HS-27A (cell line): Measurements from ENCODE around the gene SIN3A.
"Not testable (repeated sequence)": the region's sequence is repeated elsewhere in the genome, so short reads cannot be mapped to it uniquely, and the experiment has no call there.

Experiments used
- DNase-seq: peaks from one replicate; pipeline ENCODE4 v3.0.0-alpha.2; 2012; ENCODE audit warnings: low read depth, missing footprints

Gene SIN3A

DNA sequence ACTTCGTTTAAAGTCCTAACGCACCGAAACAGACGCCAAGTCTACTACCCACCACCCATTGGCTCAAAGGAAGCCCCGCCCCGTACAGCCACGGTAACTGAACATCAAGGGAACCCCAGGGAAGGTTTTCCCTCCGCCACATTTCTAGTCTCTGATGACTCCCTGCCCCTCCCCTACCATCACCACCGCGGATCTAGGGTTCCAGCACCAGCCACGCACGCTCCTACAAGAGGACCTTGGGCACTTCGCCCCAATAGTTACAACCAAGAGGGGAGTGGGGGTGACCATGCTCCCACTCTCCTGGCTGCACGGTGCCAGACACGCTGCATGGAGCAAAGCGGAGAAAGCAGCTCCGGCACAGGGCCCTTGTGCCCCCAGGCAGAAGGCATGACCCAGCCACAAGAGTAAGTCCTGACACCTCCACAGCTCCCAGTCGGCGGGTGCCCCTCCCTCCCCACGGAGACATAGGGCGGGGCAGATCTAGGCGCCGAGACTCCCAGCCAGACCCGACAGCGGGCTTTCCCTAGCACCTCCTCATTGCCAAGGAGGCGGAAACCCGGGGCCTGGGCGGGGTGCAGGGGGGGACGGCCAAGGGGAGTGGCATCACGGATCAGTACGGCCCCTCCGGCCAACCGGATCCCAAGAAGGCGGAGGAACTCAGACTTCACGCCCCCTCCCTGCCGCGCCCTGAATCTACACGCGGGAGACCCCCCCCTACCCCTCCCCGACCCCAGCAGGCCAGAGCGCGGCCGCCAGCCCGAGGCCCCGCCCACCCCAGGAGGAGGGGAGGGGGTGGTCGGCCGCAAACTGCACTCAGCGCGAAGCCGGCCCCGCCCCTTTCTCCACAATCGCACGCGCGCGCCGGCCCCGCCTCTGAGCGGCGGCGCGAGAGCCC is 936 bp downstream of the SIN3A start:
- DNase-seq = peak; percentile 95

DNA sequence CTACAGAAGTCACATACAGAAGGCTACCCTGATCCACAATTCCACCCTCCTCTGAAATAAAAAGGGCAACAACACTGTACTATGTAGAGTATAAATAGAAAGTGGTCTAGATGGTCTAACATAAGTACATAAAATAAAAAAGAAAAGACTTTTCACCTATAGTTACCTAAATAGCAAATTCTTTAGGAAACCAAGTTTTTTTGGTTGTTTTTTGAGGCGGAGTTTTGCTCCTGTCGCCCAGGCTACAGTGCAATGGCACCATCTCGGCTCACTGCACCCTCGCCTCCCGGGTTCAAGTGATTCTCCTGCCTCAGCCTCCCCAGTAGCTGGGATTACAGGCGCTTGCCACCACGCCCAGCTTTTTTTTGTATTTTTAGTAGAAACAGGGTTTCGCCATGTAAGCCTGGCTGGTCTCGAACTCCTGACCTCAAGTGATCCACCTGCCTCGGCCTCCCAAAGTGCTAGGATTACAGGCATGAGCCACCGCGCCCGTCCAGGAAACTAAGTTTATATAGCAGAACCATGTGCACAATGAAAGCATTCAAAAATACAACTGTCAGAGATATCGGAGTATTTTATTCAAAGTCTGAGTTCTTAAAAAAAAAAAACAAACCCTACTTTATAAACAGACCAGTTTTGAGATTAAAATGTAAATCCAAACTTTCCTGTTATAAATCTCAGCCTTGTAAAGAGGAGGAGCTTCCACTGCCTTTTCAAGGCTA is 1.7 kb downstream of the SIN3A start:
- DNase-seq = no peak

DNA sequence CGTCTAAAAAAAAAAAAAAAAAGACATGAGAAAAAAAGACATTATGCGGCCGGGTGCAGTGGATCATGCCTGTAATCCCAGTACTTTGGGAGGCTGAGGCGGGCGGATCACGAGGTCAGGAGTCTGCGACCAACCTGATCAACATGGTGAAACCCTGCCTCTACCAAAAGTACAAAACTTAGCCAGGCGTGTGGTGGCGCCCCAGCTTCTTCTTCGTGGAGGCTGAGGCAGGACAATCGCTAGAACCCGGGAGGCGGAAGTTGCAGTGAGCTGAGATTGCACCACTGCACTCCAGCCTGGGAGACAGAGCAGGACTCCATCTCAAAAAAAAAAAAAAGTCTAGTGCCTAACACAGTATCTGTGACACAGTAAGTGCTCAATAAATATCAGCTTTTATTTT is 3.3 kb downstream of the SIN3A start:
- DNase-seq = not testable (repeated sequence)

DNA sequence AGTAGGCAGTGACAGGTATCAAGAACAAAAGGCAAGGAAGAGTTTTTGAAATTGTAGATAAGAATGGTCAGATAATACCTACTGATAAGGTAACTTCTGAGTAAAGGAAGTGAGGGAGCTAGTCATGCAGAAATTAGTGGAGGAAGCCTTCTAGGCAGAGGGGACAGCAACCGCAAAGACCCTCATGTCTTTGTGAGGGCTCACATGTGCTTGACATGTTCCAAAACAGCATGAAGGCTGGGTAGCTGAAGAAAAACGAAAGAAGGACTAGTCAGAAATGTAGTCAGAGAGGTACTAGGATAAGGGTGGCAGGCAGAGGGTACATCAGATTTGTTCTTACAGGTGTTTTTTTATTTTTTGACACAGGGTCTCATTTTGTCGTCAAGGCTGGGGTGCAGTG is 5.3 kb downstream of the SIN3A start:
- no peak for DNase-seq

DNA sequence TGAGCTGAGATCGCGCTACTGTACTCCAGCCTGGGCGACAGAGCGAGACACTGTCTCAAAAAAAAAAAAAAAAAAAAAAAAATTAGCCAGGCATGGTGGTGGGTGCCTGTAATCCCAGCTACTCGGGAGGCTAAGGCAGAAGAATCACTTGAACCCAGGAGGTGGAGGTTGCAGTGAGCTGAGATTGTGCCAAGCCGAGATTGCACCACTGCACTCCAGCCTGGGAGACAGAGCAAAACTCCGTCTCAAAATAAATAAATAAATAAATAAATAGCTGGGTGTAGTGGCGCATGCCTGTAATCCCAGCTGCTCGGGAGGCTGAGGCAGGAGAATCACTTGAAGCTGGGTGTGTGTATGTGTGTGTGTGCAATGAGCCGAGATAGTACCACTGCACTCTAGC is 6.2 kb downstream of the SIN3A start:
- DNase-seq = not testable (repeated sequence)

DNA sequence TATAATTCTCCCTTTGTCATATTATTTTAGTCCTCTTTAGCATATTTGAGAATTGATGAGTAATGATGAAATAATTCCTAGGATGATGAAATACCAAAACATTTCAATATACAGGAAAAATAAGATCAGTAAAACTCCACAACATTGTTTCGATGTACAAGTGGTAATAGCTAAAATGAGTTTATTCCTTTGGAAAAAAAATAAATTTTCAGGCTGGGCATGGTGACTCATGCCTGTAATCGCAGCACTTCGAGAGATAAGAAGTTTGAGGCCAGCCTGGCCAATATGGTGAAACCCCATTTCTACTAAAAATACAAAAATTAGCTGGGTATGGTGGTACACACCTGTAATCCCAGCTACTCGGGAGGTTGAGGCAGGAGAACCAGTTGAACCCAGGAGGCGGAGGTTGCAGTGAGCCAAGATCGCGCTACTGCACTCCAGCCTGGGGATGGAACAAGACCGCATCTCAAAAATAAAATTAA is 7.5 kb downstream of the SIN3A start:
- DNase-seq = peak; percentile 62

DNA sequence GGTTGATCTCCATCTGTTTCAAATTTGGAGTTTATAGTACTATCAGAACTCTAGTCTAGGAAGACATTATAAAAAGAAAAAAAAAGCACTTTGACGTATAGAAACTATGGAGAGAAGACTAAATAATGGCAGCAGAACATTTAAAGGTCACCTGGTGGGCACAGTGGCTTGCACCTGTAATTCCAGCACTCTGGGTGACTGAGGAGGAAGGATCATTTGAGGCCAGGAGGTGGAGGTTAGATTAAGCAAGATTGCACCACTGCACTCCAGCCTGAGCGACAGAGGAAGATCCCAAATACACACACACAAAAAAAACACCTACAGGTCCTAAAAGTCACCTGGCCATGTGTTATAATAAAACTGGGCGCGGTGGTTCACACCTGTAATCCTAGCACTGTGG is 13.8 kb downstream of the SIN3A start:
- no peak for DNase-seq

DNA sequence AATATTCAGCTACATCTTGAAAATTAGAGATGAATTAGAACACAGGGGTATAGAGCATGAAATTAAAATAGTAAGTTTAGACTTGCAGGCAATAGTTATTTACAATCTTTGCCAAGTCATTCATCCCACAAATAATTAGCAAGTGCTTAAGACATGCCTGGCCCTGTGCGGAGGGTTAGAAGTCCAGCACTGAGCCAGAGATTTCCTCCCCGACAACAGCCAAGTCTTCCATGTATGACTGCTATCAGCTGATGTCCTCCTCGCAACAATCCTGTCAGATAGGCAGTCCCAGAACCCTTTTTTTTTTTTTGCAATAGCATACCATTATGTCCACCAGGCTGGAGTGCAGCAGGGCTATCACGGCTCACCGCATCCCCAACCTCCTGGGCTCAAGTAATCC is 14.6 kb downstream of the SIN3A start:
- no peak for DNase-seq

DNA sequence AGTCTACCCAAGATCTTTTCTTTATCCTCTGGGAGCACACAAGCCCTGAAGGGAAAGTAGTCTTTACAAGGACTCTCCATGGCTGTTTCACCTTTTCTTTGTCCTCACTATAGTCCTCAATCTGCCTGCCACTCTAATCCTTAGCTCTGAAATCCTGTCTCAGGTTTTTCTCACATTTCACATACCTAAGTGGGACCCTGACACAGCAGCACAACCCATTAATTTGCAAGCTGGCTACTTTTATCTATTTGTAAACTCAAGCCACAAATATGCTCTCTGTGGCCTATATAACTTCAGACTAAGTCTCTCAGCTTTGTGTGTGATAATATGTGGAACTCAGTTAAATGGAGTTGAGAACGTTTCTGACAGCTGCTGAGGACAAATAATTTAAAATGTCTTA is 19.8 kb downstream of the SIN3A start:
- DNase-seq = no peak

DNA sequence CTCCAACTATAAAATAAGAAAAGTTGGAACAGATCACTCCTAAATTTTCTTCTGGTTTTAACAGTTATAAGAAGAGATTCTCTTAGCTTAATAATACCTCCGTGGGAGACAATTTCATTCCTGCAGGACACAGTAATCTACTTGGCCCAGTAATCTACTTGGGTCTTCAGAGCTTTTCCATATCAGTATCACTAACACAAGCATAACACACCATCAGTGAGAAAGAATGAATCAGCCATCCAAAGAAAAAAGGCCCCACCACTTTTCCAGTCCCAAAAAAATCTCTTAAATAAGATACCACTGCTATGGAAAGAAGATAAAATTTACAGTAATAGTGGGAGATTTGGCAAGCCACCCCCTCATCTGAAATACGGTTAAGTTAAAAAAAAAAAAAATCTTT is 20.2 kb downstream of the SIN3A start:
- no peak for DNase-seq

DNA sequence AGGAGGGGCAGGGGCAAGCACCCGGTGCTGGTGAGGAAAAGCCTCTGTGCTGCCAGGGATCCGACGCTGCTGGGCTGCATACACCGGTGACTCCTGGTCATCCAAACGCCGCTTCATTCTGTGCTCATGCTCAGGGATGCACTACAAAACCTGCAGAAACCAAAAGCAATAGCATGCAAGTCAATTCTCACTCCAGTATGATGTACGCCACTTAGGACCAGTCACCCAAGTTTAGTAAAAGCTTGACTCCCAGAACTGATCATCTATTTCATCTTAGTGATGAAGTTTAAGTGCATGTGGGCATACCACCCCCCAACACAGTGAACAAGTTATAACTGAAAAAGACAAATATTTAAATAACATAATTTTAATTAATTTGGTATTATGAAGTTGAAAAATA is 21.2 kb downstream of the SIN3A start:
- no peak for DNase-seq

DNA sequence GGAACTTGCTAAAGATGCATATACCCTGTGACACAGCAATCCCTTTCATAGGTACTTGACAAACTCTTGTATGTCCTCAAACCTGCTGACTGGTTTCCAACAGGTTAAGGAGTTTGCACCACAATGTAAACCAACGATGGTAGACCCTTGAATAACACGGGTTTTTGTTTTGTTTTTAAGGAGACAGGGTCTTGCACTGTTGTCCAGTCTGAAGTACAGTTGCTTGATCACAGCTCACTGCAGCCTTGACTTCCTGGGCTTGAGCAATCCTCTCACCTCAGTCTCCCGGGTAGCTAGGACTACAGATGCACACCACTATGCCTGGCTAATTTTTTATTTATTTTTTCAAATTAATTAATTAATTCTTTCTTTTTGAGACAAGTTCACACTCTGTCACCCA is 23.3 kb downstream of the SIN3A start:
- no peak for DNase-seq

DNA sequence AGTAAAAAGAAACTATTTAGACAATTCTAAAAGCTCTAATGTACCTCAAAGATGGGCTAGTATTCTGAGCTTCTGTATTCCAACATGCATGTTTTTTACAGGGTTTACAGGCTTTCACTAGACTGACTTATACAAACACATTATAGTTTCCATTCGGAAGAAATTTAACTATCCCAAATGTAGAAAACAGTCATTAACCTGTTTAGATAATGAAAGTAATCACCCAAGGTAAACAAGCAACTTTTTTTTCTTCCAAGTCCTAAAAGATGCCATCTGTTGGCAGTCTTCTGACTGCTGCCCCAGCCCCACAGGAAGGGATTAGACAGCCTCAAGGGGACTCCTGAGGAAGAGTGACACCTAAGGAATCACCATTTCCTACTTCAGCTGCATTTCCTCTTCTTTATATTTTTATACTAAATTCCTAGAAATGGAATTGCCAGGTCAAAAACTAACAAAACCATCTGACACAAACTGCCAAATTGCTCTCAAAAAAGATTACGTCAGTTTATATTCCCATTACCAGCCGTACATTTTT is 25.5 kb downstream of the SIN3A start:
- no peak for DNase-seq

DNA sequence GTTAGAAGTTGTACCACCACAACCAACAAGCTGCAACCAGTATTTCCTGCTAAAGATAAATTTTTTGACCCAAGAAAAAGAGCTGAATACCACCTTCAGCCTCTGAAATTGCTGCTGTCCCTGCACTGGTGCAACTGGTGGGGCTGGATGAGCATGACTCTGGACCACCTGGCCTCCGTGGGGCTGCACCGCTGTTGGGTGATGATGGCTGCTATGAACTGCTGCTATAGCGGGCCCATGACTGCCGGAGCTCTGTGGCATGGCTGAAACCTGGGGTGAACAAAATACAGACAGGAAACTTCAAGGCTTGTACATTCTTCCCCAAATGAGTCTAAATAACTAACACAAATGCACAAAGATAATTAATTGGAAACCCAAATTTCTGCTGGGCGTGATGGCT is 28.9 kb downstream of the SIN3A start:
- DNase-seq = no peak

DNA sequence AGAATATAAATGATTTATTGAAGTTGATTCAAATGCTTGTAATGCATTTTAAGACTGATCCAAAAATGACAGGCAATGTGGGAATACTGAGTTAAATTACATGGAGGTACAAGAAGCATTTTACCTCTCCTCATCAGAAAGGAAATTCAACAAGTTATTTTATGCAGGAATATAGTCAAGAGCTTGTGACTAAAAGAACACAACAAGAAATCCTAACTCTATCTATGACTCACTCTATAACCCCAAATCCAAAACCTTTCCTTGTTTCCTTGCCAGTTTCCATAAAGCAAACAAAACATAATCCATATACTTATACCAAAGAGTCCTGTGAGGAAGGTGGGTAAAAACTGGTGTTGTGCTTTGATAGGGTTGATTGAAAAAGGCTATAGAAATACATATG is 30.8 kb downstream of the SIN3A start:
- DNase-seq = no peak

DNA sequence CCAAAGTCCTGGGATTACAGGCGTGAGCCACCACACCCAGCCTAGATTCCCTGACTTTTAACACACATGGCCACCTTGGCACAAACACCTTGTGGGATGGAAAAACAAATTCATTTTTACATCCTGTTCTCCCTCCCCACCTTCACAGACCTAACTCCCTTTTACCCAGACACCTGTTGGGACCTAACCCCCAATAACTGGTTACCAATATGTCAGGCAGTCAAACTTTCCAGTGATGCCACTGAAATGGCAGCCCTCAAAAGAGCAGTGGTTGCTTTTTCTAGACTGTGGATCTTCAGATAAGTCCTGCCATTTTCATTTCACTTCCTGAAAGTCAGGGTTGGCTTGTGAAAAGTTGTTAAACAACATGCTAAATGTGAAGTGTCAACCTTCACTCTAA is 34.9 kb downstream of the SIN3A start:
- no peak for DNase-seq

DNA sequence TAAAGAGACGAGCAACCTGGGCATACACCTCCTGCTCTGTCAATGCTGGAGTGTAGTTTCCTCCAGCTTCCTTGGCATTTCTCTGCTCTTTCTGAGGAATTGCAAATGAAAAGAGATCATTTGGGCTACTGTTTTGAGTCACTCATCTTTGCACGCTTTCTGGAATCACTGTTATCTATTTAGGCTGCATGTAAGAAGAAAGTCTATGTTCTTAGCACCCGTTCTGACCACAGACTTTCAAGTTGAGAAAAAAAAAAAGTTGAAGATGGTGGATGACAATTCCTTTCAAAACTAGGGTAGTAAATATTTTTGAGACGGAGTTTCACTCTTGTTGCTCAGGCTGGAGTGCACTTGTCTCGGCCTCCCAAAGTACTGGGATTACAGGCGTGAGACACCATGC is 41.3 kb downstream of the SIN3A start:
- no peak for DNase-seq

DNA sequence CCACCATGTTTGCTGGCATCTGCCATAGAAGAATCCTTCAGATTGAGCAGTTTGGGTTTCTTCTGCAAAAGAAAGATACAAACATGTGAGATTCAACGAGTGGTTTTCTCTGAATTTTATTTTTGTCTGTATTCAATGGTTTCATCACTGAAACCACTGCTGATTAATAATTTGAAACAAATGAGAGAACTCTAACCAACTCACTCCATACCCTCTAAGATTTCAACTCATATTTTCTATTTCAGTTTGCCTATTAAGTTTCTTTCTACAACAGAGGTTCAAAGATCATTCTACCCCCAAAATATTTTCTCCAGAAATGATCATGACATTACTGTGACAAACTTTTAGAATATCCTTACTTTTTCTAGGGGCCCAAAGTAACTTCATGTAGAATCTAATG is 44.4 kb downstream of the SIN3A start:
- DNase-seq = no peak

DNA sequence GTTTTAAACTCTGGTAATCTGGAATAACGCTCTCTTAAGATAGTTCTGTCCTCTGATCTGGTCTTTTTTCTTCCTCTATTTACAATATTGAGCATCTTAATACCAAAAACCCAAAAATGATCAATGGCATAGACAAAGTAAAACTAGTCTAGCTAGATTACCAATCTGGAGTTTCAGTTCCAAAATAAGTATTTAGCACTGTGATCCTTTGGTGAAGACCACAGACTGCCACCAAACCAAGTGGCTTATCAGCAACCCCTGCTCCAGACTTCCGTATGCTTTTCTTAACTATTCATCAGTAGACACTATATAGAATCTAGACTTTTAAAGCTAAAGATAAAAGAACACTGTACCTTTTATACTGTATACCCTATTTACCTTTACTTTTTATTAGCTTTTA is 47.6 kb downstream of the SIN3A start:
- no peak for DNase-seq

DNA sequence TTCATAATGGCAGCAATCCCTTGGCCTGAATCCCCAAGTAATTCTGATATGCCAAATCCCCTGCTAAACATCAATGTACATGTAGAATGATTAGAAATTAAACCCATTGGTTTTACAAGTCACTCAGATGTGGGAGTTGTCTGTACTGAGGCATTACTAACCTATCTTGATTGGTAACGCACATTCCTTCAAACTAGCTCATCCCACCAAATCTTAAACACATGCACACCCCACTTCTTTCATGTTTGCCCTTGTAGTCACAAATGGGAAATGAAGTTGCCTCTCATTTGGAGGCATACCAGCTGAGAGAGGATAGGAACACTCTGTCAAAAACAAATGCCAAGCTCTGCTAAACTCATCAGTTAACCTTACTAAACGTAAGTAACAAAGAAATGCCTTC is 54.0 kb downstream of the SIN3A start:
- DNase-seq = no peak

DNA sequence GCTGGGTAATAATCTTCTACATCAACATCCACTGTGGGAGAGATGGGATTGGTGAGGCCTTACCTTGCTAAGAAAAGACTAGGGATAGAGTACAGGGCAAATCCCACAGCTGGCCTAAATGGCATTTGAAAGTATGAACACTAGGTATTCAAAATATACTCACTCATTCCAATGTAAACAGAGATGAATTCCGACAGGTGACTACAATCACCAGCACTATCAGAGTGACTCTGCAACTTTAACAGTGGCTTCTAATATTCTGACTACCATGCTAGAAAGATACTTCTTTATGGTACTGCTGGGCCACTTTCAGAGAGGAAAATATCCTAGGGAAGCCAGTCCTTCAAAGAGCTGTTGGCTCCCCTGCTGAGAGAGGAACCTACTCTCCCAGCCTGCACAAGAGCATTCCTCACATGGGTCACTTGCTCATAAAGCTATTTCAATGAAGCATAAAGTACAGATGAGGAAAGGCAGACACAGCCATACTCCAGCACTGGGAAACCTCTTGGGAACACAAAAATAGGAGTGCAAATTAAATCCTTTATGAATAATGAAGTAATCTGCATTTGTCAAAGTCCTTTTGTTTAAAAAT is 61.6 kb downstream of the SIN3A start:
- no peak for DNase-seq

DNA sequence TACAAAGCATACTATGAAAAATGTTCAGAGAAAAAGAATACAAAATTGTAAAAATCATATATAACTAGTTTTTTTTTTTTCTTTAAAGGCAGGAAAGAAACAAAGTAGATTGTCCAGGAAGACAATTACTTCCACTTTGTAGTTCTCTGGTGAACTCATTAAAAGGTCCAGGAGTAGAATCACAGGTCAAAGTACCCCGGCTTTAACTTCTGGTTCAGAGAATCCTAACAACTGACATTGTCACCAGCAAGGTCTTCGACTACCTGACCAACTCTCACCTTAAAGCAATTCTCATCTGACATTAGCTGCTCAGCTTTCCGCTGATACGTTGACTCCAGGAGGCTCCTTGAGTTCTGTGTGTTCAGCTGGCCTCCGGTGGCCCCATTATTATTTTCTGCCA is 67.5 kb downstream of the SIN3A start:
- DNase-seq = not testable (repeated sequence)

DNA sequence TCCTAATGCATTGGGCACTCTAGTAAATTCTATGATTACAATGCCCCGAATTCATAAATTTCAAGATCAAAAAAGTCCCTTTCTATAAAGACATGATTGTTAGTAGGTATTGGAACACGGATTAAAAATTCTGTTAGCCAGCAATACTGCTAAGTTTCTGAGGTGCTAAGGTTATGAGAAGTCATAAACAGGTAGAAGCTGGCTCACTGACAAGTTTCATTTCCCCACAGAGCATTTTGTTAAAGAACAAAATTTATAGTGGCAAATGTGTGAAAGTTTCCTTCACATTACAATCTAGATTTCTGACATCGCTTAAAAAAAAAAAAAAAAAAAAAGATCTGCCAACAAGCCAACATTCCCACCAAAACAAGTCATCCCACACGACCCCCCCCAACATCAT is 70.7 kb downstream of the SIN3A start:
- DNase-seq = no peak
